Motor neuron (in vitro differentiated cells): ENCODE results near the gene TMEM255A. TPM values are rescaled to one million over a fixed set of nuclear protein-coding genes. Genes with fewer than 3 reads are reported as not detected.
A peak's percentile ranks its signal among the peaks of the same experiment; 100 is the strongest.

Experiments
- ATAC-seq, 8 experiments: fragments of 200-7000 bp; cut with Tn5 transposase; replicated peaks in 6 of 8; 2 replicates each; pipeline ENCODE4 v1.8.0; 2021; ENCODE audit warnings: mild to moderate bottlenecking in 8 of 8, moderate library complexity in 8 of 8
- H3K27ac ChIP-seq, 2 donors: fragments of 250-450 bp; sonication (Bioruptor Pico); 2 replicates each; pipeline ENCODE4 v1.9.0; 2021; ENCODE audit warnings: antibody characterized with exemption in 2 of 2, mild to moderate bottlenecking in 2 of 2, moderate library complexity in 1 of 2
- H3K4me1 ChIP-seq, 2 donors: fragments of 250-450 bp; sonication (Bioruptor Pico); replicated peaks in 1 of 2; 2 replicates each; pipeline ENCODE4 v1.6.1; 2021; ENCODE audit warnings: antibody characterized with exemption in 2 of 2, mild to moderate bottlenecking in 2 of 2, moderate library complexity in 1 of 2
- H3K4me3 ChIP-seq, 5 donors: fragments of 250-450 bp; sonication (Bioruptor Pico); 2 replicates each; pipeline ENCODE4 v1.9.0; 2021; ENCODE audit warnings: antibody characterized with exemption in 5 of 5, mild to moderate bottlenecking in 5 of 5, moderate library complexity in 4 of 5
- WGBS, 10 experiments: fragments of 450-650 bp; shearing (Covaris generic); methylation state at CpG; one replicate each; pipeline ENCODE4 v1.0.0; 2022; 5-methylcytosine and 5-hydroxymethylcytosine counted together
- in situ Hi-C, 9 experiments: fragments of 400-800 bp; cut with MboI; loops; one replicate each; pipeline ENCODE4 v1.15.0; 2021; ENCODE audit warnings: low sequenced_read_pairs in 9 of 9, low pct_unique_long_range_greater_than_20kb in 2 of 9; ENCODE audit not compliant: unreplicated experiment in 9 of 9
- total RNA-seq, 8 experiments: library from RNA; unstranded; fragments of 300-600 nt; gene quantifications; 2 replicates each; pipeline versions ENCODE4 v1.2.3 to v1.2.4, GENCODE V29; 2022

Gene TMEM255A
- total RNA-seq, 8 experiments from 2014 or later = 0.28 to 16.3 (median 7.5) TPM

DNA sequence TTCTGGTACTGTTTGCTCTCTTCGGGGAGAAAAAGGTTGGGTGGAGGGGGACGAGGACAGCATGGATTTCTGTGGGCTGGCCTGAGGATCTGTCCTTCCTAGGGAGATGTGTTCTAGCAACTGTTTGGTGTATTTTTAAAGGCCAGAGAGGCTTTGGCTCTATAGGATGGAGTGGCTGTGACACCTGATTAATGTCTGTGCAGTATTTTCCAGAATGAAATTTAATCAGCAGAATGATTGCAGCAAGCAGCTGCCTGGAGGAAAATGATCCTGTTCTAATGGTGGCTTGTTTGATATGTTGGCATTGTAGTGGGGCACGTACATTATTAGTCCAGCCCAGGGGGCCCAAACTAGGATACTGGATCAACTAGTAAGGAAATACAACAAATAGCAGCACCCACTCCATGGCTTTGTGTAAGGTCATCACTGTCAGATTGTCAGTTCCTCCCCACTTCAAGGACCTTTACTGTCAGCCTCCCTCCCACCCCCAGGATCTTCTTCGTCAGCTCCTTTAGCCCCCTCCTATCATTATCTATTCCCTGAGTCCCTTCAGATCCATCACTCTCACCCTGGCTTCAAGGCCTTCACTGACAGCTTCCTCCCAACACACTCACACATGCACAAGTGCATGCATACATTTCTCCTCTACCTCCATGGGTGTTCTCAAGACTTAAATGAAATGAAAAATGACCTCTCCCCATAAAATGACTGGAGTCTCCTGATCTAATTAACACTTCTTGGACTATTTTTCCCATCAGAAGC lies 10.4 kb upstream of the TMEM255A start:
- H3K4me1 ChIP-seq = peaks cover 7 to 29% of the 10 kb centered on the region in 2 donors
- peak in 5 of 8 experiments; percentile 33 to 74 (median 60) for ATAC-seq
- H3K27ac ChIP-seq = peak overlapping the region; percentile 44 to 54
- in situ Hi-C loops = loop anchor here in 2 of 9 experiments (25.0 kb wide), 1 partner anchor 141 kb away; the partner anchor contains the start of gene LAMP2 (in 2 of the 2)
- 40% methylated on average over 1 of the region's 4 CpGs; no CpG with 5 or more reads in 9 of the 10 experiments for WGBS, 10 experiments
- H3K4me3 ChIP-seq = no peak overlapping the region

DNA sequence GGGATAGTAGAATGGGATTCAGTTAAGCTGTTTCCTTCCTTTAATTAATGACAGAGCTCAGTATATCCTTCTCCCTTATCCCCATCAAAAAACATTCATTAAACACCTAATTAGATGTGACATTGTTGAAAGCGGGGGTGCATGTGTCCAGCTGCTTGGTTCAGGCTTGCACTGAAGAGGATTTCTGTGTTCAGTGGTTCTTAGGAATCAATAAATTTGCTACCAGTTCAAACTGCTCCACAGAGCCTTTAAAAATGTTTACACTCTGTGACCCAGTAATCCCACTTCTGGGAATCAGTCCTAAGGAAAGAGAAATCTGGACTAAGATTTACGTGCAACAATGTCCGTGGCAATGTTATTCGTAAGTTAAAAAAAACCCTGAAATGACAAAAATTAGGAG lies 7.2 kb upstream of the TMEM255A start:
- Histone ChIP-seq H3K27ac (no peak overlapping the region), H3K4me3 (no peak overlapping the region), H3K4me1 (peaks cover 7 to 29% of the 10 kb centered on the region in 2 donors)
- WGBS, 10 experiments = 0 to 52% (median 25%) methylated on average over 1 to 4 of the region's 4 CpGs; no CpG with 5 or more reads in 4 of the 10 experiments
- in situ Hi-C loops = loop anchor here in 2 of 9 experiments (25.0 kb wide), 1 partner anchor 144 kb away; the partner anchor contains the start of gene LAMP2 (in 2 of the 2)
- peak in 3 of 8 experiments; percentile 42 to 58 (median 56) for ATAC-seq

DNA sequence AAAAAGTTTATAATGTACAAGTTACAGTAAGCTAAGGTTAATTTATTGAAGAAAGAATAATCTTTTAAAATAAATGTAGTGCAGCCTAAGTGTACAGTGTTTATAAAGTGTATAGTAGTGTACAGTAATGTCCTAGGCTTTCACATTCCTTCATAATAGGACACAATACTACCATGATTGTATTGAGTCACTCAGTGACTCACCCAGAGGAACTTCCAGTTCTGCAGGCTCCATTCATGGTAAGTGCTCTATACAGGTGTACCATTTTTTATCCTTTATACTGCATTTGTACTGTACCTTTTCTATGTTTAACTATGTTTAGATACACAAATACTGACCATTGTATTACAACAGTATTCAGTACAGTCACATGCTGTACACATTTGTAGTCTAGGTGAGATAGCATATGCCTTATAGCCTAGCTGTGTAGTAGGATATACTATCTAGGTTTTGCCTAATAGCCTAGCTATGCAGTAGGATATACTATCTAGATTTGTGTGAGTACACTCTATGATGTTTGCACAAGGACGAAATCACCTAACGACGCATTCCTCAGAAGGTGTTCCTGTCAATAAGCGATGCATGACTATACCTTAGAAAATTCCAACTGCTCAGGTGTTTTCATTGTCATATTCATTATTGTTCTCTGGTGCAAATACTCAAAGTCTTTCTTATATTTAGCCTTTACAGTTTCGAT lies 5.5 kb upstream of the TMEM255A start:
- Histone ChIP-seq H3K4me1 (peaks cover 4 to 22% of the 10 kb centered on the region in 2 donors), H3K27ac (no peak overlapping the region), H3K4me3 (no peak overlapping the region)
- ATAC-seq = peak in 2 of 8 experiments; percentile 46 to 51
- 17 to 80% (median 61%) methylated on average over 1 to 5 of the region's 5 CpGs; no CpG with 5 or more reads in 5 of the 10 experiments for WGBS, 10 experiments
- in situ Hi-C loops = loop anchor here in 2 of 9 experiments (25.0 kb wide), 1 partner anchor 146 kb away; the partner anchor contains the start of gene LAMP2 (in 2 of the 2)

DNA sequence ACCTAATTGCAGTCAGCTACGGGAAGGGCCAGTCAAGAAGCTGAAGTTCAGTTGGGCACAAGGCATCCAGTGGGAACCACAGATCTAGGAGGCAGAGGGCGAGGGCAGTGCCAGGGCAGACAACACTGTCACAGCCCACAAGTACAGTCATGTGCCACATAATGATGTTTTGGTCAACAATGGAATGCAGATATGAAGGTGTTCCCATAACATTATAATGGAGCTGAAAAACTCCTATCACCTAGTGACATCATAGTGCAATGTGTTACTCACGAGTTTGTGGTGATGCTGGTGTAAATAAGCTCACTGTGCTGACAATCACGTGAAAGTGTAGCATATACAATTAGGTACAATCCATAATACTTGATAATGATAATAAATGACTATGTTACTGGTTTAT lies 4.5 kb upstream of the TMEM255A start:
- 0 to 40% (median 21%) methylated on average over 1 to 2 of the region's 4 CpGs; no CpG with 5 or more reads in 7 of the 10 experiments for WGBS, 10 experiments
- no peak overlapping the region for H3K27ac ChIP-seq
- ATAC-seq = no peak
- H3K4me1 ChIP-seq = peaks cover 0 to 16% of the 10 kb centered on the region in 2 donors
- in situ Hi-C loops = loop anchor here in 2 of 9 experiments (25.0 kb wide), 1 partner anchor 147 kb away; the partner anchor contains the start of gene LAMP2 (in 2 of the 2)
- H3K4me3 ChIP-seq = no peak overlapping the region

DNA sequence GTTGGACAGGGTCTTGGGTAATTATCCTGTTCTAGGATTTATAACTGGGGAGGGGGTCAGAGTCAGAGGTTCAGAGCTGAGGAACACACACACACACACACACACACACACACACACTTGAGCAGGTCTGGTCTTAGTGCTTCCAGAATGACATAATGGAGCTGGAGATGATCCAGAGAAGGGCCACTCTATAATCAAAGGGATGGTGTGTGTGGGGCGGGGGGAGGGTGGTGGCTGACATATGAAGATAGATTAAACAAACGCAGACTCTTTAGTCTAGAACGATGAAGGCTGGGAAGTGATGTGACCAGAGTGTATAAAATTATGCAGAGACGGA lies 434 bp upstream of the TMEM255A start:
- H3K27ac ChIP-seq = no peak overlapping the region
- H3K4me1 ChIP-seq = no peaks in the 10 kb centered on the region
- H3K4me3 ChIP-seq = peak overlapping the region in 3 of 5 donors; percentile 38 to 49 (median 48)
- WGBS, 10 experiments = 0 to 100% (median 28%) methylated on average over 1 to 2 of the region's 4 CpGs; no CpG with 5 or more reads in 6 of the 10 experiments
- ATAC-seq = peak in 1 of 8 experiments; percentile 51
- in situ Hi-C loops = loop anchor here in 2 of 9 experiments (25.0 kb wide), 1 partner anchor 151 kb away; the partner anchor contains the start of gene LAMP2 (in 2 of the 2)

DNA sequence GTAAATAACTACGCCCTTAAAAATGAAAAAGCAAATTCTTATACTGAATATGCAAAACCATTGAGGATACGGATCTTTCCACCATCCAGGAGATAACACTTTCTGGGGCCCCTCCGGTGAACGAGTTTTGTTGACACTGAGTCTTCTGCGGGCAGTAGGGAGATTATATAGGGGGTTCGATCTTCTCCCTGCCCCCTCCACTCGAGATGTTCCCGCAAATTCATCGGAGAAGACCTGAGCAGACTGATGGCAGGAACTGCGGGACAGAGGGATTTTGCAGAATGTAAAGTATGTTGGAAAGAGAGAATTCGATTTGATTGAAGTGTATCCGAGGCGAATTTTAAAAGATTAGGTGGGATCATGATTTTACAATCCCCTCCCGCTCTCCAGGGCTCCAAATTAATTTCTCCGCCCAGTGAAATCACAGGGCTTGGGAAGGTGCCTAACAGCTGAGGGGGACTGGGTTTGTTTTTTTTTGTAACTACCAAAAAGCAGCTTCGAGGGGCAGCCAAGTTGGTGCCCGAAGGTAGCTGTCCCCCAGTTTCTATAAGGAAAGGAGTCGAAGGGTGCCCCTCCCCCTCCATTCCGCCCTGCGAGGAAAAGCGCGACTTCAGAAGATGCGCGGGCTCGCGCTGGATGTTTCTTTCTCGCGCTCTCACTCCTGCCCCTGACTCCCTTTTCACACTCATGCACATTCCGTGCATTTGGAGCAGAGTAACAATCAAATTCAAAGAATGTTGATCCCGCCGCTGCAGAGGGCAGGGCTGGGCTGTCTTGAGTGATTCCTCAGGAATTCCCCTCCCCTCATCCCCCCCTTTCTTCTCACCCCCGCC lies 1.2 kb downstream of the TMEM255A start:
- peak in 3 of 8 experiments; percentile 9 to 24 (median 11) for ATAC-seq
- no peak overlapping the region for H3K27ac ChIP-seq
- no peaks in the 10 kb centered on the region for H3K4me1 ChIP-seq
- H3K4me3 ChIP-seq = peak overlapping the region; percentile 38 to 49 (median 48)
- 0 to 25% (median 10%) methylated on average over 2 to 12 of the region's 32 CpGs; no CpG with 5 or more reads in 4 of the 10 experiments for WGBS, 10 experiments
- in situ Hi-C loops = loop anchor here in 2 of 9 experiments (25.0 kb wide), 1 partner anchor 152 kb away; the partner anchor contains the start of gene LAMP2 (in 2 of the 2)

DNA sequence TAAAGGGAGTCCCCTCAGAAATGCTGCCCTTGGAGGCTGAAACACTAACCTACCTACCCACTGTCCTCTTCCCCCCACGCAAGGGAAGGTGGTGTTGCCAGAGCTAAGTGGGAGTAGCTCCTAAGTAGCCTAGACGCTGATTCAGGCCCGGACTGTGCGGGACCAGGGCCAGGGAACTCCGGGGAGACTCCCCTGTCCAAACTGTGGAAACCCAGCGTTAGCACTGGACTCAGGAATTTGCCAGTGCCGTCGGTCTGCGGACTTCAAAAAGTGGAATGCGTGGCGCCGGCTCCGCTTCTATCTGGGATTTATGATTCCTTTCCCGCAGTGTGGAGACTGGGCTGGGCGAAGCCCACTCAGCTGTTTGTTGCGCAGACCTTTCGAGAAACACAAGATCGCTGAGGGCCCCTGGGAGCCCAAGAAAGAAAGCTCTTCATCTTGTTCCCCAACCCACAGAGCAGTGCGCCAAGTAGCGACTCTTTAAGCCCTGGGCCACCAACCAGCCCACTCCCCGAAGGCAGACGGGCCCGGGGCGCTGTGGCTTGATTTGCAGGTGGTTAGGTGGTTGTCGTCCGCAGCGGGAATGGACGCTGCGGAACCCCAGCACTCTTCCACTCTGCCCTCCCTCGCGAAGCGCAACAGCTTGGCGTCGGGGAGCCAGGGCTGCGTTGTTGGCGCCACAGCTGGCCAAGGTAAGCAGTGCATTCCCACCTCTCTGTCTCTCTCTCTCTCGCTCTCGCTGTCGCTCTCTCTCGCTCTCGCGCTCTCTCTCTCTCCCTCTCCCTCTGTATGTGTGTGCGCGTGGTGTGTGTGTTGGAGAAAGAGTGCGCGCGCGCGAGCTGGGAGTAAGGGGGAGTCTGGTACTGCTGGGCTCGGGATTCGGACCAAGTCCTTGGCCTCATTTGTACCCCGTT lies 2.0 kb downstream of the TMEM255A start:
- no peak overlapping the region for H3K27ac ChIP-seq
- in situ Hi-C loops = loop anchor here in 2 of 9 experiments (25.0 kb wide), 1 partner anchor 153 kb away; the partner anchor contains the start of gene LAMP2 (in 2 of the 2)
- peak overlapping the region; percentile 38 to 49 (median 48) for H3K4me3 ChIP-seq
- WGBS, 10 experiments = 0 to 12% methylated on average over 2 to 10 of the region's 52 CpGs; no CpG with 5 or more reads in 8 of the 10 experiments
- no peaks in the 10 kb centered on the region for H3K4me1 ChIP-seq
- peak; percentile 57 to 89 (median 70) for ATAC-seq

DNA sequence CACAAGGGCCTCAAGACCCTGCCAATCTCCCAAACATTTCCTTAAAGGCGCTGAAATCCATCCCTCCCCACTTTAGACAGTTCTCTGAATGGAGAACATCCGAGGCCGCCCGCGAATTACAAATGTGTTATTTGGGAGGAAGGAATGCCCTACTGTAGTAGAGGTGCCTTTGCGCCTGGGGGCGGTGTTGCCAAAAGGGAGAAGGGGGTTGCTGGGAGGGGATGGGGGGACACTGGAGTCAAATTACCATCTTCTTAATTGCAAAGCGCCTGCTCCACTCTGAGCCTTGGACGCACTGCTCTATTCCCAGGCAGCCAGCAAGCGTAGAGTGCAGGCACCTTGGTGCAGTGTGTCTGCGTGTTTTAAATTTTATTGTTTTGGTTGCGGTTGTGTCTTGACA lies 2.7 kb downstream of the TMEM255A start:
- WGBS, 10 experiments = 29% methylated on average over 2 of the region's 12 CpGs; no CpG with 5 or more reads in 9 of the 10 experiments
- in situ Hi-C loops = loop anchor here in 2 of 9 experiments (25.0 kb wide), 1 partner anchor 154 kb away; the partner anchor contains the start of gene LAMP2 (in 2 of the 2)
- ATAC-seq = peak in 1 of 8 experiments; percentile 18
- H3K27ac ChIP-seq = no peak overlapping the region
- no peak overlapping the region for H3K4me3 ChIP-seq
- no peaks in the 10 kb centered on the region for H3K4me1 ChIP-seq

DNA sequence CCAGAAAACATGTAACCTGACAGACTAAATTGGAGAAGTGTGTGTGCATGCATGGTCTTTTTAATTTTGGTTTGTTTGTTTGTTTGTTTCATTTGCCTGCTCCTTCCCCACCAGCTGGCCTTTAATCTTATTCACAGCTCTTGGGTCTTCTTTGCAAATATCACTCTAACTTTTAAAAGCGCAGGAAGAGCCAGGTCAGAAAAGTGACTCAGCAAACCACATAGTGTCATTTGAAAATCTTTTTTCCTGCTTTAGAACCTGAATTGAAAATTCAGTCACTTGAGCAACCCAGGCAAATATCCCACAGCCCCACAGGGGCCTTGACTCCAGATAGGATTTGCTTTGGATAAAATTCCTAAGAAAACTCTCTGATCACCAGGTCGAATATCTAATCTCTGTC lies 4.6 kb downstream of the TMEM255A start:
- no peak for ATAC-seq
- 0 to 100% (median 77%) methylated on average over 1 to 2 of the region's 2 CpGs; no CpG with 5 or more reads in 4 of the 10 experiments for WGBS, 10 experiments
- no peak overlapping the region for H3K4me3 ChIP-seq
- in situ Hi-C loops = loop anchor here in 2 of 9 experiments (25.0 kb wide), 1 partner anchor 156 kb away; the partner anchor contains the start of gene LAMP2 (in 2 of the 2)
- no peak overlapping the region for H3K27ac ChIP-seq
- peaks cover 0 to 3% of the 10 kb centered on the region in 2 donors for H3K4me1 ChIP-seq

DNA sequence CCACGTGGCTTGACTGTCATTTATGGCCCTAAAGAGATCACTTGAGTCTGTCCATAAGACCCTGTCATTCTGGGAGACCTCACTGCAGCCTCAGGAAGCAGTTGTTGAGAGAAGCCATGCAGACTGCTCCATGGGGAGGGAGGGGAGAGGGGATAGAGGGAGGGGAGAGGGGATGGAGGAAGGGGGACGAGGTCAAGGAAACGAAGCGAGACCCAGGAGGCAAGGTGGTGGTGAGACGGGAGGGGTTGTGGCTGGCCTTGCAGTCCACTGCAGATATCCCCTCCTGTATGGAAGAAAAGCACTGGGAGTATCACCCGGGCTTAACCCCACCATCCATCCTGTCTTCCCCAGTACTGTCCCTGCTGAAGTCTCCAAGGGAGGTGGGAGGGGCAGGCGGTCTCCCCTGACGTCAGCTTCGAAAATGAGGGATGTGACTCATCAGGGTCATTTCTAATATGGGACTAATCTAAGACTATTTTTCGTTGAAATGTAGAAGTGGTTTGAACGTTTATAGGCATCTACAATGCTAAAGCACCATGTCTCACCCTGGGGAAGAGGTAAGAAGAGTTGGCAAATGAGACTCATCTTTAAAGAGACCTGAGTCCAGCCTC lies 5.6 kb downstream of the TMEM255A start:
- H3K4me1 ChIP-seq = peaks cover 0 to 3% of the 10 kb centered on the region in 2 donors
- ATAC-seq = peak in 5 of 8 experiments; percentile 35 to 64 (median 58)
- no peak overlapping the region for H3K27ac ChIP-seq
- WGBS, 10 experiments = 7% methylated on average over 2 of the region's 11 CpGs; no CpG with 5 or more reads in 9 of the 10 experiments
- H3K4me3 ChIP-seq = no peak overlapping the region
- in situ Hi-C loops = loop anchor here in 2 of 9 experiments (25.0 kb wide), 1 partner anchor 157 kb away; the partner anchor contains the start of gene LAMP2 (in 2 of the 2)
